SK-N-SH treated with all-trans-retinoic acid at 6 μM for 48 hours (cell line): ENCODE results near the gene GALNTL6.
"Not testable (repeated sequence)": the region's sequence is repeated elsewhere in the genome, so short reads cannot be mapped to it uniquely, and the experiment has no call there.

Experiments
- ATAC-seq: fragments of 200-7000 bp; cut with Tn5 transposase; 3 replicates; pipeline ENCODE4 v1.9.1; 2020; ENCODE audit warnings: mild to moderate bottlenecking, moderate library complexity
- ARNTL ChIP-seq: fragments of 450-650 bp; formaldehyde crosslinking; IDR thresholded peaks from 2 replicates; pipeline ENCODE4 v1.5.0; 2020; ENCODE audit warnings: low read depth, mild to moderate bottlenecking, moderate library complexity, borderline replicate concordance
- BACH2 ChIP-seq: fragments of 250-450 bp; sonication (Bioruptor Pico); IDR thresholded peaks from 2 replicates; pipeline ENCODE4 v1.9.0; 2021; ENCODE audit warnings: mild to moderate bottlenecking, borderline replicate concordance
- CSDC2 ChIP-seq: fragments of 250-450 bp; sonication (Bioruptor Pico); IDR thresholded peaks from 2 replicates; pipeline ENCODE4 v1.5.0; 2020; ENCODE audit warnings: mild to moderate bottlenecking, moderate library complexity
- ESRRG ChIP-seq: fragments of 250-450 bp; sonication (Bioruptor Pico); IDR thresholded peaks from 2 replicates; pipeline ENCODE4 v1.6.1; 2021; ENCODE audit warnings: mild to moderate bottlenecking
- OSR1 ChIP-seq: fragments of 250-450 bp; sonication (Bioruptor Pico); IDR thresholded peaks from 2 replicates; pipeline ENCODE4 v1.8.0; 2022; ENCODE audit warnings: moderate library complexity, mild to moderate bottlenecking, inconsistent platforms
- PPARA ChIP-seq: fragments of 250-450 bp; sonication (Bioruptor Pico); IDR thresholded peaks from 2 replicates; pipeline ENCODE4 v1.5.0; 2020; ENCODE audit warnings: mild to moderate bottlenecking, borderline replicate concordance
- RARB ChIP-seq: fragments of 250-450 bp; sonication (Bioruptor Pico); IDR thresholded peaks from 2 replicates; pipeline ENCODE4 v1.8.0; 2021; ENCODE audit warnings: mild to moderate bottlenecking, moderate library complexity
- SNAI2 ChIP-seq: fragments of 250-450 bp; sonication (Bioruptor Pico); IDR thresholded peaks from 2 replicates; pipeline ENCODE4 v1.5.0; 2020; ENCODE audit warnings: mild to moderate bottlenecking, moderate library complexity
- TCF4 ChIP-seq: fragments of 250-450 bp; sonication (Bioruptor Pico); IDR thresholded peaks from 2 replicates; pipeline ENCODE4 v1.8.0; 2021; ENCODE audit warnings: mild to moderate bottlenecking, moderate library complexity, borderline replicate concordance
- TOX ChIP-seq: fragments of 250-450 bp; sonication (Bioruptor Pico); IDR thresholded peaks from 2 replicates; pipeline ENCODE4 v1.8.0; 2021; ENCODE audit warnings: mild to moderate bottlenecking, moderate library complexity, borderline replicate concordance
- ZC3H10 ChIP-seq: fragments of 250-450 bp; sonication (Bioruptor Pico); IDR thresholded peaks from 2 replicates; pipeline ENCODE4 v1.5.1; 2021; ENCODE audit warnings: mild to moderate bottlenecking, moderate library complexity
- ZFP3 ChIP-seq: fragments of 250-450 bp; sonication (Bioruptor Pico); IDR thresholded peaks from 2 replicates; pipeline ENCODE4 v1.5.0; 2020; ENCODE audit warnings: mild to moderate bottlenecking, moderate library complexity
- ZFP30 ChIP-seq: fragments of 450-650 bp; formaldehyde crosslinking; IDR thresholded peaks from 2 replicates; pipeline ENCODE4 v1.5.0; 2022; ENCODE audit warnings: mild to moderate bottlenecking, moderate library complexity
- ZNF565 ChIP-seq: fragments of 450-650 bp; formaldehyde crosslinking; conservative IDR thresholded peaks from 2 replicates; pipeline ENCODE4 v1.5.0; 2020; ENCODE audit warnings: low read depth, mild to moderate bottlenecking, moderate library complexity
- ZNF70 ChIP-seq: fragments of 450-650 bp; formaldehyde crosslinking; IDR thresholded peaks from 2 replicates; pipeline ENCODE4 v1.5.0; 2020; ENCODE audit warnings: mild to moderate bottlenecking, moderate library complexity
- ZNF8 ChIP-seq: fragments of 450-650 bp; formaldehyde crosslinking; IDR thresholded peaks from 2 replicates; pipeline ENCODE4 v1.5.0; 2020; ENCODE audit warnings: mild to moderate bottlenecking, moderate library complexity
- TF ChIP-seq, protein P1 (sequence below): fragments of 250-450 bp; sonication (Bioruptor Pico); IDR thresholded peaks from 2 replicates; pipeline ENCODE4 v1.8.0; 2021; ENCODE audit warnings: low read depth, mild to moderate bottlenecking, moderate library complexity, borderline replicate concordance
- TF ChIP-seq, protein P2 (sequence below): fragments of 250-450 bp; sonication (Bioruptor Pico); IDR thresholded peaks from 2 replicates; pipeline ENCODE4 v1.5.1; 2020; ENCODE audit warnings: low read depth, mild to moderate bottlenecking, moderate library complexity
- TF ChIP-seq, protein P3 (sequence below): fragments of 250-450 bp; sonication (Bioruptor Pico); IDR thresholded peaks from 2 replicates; pipeline ENCODE4 v1.5.0; 2020; ENCODE audit warnings: mild to moderate bottlenecking, moderate library complexity
- TF ChIP-seq, protein P4 (sequence below): fragments of 250-450 bp; sonication (Bioruptor Pico); IDR thresholded peaks from 2 replicates; pipeline ENCODE4 v1.5.1; 2021; ENCODE audit warnings: mild to moderate bottlenecking, moderate library complexity

GALNTL6 gene

DNA sequence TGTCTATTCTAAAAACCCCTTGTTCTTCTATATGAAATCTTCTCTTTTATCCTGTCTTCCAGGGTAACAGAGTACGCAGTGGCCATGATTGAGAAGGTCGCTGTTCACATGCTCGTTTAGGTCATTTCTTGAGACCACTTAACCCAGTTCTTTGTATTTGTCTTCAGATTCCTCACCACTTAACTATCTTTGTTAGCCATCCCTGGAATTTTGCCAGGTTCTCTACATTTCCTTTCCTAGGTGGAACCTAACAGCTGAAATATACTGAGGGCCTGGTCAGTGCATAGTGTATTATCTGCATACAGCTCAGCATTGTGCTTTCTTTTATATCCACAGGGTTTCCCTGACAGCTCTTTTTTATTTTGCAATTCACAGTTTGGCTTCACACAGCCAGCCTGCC is 1206.5 kb downstream of the GALNTL6 start (continued):
- TF ChIP-seq, protein P1, sequence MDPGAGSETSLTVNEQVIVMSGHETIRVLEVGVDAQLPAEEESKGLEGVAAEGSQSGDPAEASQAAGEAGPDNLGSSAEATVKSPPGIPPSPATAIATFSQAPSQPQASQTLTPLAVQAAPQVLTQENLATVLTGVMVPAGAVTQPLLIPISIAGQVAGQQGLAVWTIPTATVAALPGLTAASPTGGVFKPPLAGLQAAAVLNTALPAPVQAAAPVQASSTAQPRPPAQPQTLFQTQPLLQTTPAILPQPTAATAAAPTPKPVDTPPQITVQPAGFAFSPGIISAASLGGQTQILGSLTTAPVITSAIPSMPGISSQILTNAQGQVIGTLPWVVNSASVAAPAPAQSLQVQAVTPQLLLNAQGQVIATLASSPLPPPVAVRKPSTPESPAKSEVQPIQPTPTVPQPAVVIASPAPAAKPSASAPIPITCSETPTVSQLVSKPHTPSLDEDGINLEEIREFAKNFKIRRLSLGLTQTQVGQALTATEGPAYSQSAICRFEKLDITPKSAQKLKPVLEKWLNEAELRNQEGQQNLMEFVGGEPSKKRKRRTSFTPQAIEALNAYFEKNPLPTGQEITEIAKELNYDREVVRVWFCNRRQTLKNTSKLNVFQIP (CRISPR knock-in tag): no peak
- TF ChIP-seq BACH2 (CRISPR knock-in tag): no peak
- TF ChIP-seq, protein P2, sequence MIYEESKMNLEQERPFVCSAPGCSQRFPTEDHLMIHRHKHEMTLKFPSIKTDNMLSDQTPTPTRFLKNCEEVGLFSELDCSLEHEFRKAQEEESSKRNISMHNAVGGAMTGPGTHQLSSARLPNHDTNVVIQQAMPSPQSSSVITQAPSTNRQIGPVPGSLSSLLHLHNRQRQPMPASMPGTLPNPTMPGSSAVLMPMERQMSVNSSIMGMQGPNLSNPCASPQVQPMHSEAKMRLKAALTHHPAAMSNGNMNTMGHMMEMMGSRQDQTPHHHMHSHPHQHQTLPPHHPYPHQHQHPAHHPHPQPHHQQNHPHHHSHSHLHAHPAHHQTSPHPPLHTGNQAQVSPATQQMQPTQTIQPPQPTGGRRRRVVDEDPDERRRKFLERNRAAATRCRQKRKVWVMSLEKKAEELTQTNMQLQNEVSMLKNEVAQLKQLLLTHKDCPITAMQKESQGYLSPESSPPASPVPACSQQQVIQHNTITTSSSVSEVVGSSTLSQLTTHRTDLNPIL (CRISPR knock-in tag): no peak
- TF ChIP-seq ZFP30 (CRISPR knock-in tag): no peak
- TF ChIP-seq ZNF70 (CRISPR knock-in tag): no peak
- no peak for TF ChIP-seq ZC3H10
- TF ChIP-seq ZNF8: no peak
- no peak for TF ChIP-seq OSR1

DNA sequence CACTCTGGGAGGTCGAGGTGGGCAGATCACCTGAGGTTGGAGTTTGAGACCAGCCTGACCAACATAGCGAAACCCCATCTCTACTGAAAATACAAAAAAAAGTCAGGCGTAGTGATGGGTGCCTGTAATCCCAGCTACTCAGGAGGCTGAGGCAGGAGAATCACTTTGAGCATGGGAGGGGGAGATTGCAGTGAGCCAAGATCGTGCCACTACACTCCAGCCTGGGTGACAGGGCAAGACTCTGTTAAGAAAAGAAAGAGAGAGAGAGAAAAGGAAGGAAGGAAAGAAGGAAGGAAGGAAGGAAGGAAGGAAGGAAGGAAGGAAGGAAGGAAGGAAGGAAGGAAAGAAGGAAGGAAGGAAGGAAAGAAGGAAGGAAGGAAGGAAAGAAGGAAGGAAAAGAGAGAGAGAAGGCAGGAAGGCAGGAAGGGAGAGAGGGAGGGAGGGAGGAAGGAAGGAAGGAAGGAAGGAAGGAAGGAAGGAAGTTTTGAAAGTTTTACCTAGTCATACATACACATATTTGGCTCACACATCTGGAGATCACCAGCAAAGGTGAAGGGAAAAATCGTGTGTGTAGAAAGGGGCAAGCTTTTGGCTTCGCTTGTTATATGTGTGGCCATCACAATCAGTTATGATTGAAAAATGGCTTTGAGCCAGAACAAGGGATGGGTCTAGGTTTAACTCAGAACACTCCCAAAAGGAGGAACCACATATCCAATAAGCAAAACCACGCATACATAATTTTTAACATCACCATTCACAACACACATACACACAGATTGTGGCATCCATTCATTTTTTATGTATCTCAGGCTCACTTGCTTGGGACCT is 1208.8 kb downstream of the GALNTL6 start:
- not testable (repeated sequence) for ATAC-seq

DNA sequence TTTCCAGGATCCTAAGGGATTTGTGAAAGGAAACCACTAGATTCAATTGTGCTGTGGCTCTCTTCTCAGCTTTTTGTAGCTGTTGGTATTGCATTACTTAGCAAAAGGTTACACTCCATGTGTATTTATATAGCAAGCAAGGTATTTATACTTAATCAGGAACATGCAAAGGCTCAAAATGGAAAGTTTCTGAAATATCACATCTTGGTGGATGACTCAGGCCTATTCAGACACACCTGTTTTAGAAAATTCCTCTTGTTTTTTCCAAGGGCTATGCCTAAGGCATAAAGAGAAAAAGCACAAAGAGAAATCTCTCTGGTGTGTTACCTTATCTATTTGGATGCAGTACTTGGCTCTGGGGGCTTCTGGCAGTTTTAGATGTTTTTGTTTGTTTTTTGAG is 1211.0 kb downstream of the GALNTL6 start:
- ATAC-seq: no peak
- TF ChIP-seq, protein P3, sequence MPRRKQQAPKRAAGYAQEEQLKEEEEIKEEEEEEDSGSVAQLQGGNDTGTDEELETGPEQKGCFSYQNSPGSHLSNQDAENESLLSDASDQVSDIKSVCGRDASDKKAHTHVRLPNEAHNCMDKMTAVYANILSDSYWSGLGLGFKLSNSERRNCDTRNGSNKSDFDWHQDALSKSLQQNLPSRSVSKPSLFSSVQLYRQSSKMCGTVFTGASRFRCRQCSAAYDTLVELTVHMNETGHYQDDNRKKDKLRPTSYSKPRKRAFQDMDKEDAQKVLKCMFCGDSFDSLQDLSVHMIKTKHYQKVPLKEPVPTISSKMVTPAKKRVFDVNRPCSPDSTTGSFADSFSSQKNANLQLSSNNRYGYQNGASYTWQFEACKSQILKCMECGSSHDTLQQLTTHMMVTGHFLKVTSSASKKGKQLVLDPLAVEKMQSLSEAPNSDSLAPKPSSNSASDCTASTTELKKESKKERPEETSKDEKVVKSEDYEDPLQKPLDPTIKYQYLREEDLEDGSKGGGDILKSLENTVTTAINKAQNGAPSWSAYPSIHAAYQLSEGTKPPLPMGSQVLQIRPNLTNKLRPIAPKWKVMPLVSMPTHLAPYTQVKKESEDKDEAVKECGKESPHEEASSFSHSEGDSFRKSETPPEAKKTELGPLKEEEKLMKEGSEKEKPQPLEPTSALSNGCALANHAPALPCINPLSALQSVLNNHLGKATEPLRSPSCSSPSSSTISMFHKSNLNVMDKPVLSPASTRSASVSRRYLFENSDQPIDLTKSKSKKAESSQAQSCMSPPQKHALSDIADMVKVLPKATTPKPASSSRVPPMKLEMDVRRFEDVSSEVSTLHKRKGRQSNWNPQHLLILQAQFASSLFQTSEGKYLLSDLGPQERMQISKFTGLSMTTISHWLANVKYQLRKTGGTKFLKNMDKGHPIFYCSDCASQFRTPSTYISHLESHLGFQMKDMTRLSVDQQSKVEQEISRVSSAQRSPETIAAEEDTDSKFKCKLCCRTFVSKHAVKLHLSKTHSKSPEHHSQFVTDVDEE: no peak
- TF ChIP-seq ZNF8 (no peak), RARB (CRISPR knock-in tag) (no peak), PPARA (CRISPR knock-in tag) (no peak), ZC3H10 (no peak), ESRRG (CRISPR knock-in tag) (no peak), CSDC2 (CRISPR knock-in tag) (no peak), ZFP3 (no peak), ZFP30 (CRISPR knock-in tag) (no peak), ARNTL (no peak), TCF4 (CRISPR knock-in tag) (no peak), ZNF70 (CRISPR knock-in tag) (no peak)

DNA sequence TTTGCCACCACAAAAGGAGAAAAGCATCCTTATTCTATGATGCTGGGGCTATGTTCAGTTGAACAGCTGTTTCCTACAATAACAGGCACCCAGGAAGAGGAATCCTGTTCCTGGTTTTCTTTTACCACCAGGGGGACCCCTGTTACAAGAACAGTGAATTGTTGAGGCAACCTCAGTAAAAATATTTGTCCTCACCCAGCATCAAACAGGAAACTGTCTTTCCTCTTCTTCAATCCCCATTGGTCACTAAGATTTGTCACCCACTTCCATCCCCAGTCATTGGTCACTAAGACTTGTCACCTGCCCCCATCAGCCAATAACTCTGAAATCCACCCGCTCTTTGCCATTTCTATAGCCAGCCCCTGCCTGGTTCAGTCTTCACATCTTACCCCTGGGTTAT is 1211.9 kb downstream of the GALNTL6 start:
- ATAC-seq: peak; percentile 94
- TF ChIP-seq ZC3H10 (no peak), TOX (no peak), RARB (CRISPR knock-in tag) (no peak), PPARA (CRISPR knock-in tag) (no peak), OSR1 (no peak), ARNTL (no peak), ZNF565 (CRISPR knock-in tag) (no peak), ZNF8 (no peak), ZFP3 (no peak), SNAI2 (CRISPR knock-in tag) (no peak)
- TF ChIP-seq, protein P3: no peak
- TF ChIP-seq, protein P1 (CRISPR knock-in tag): no peak
- TF ChIP-seq, protein P4, sequence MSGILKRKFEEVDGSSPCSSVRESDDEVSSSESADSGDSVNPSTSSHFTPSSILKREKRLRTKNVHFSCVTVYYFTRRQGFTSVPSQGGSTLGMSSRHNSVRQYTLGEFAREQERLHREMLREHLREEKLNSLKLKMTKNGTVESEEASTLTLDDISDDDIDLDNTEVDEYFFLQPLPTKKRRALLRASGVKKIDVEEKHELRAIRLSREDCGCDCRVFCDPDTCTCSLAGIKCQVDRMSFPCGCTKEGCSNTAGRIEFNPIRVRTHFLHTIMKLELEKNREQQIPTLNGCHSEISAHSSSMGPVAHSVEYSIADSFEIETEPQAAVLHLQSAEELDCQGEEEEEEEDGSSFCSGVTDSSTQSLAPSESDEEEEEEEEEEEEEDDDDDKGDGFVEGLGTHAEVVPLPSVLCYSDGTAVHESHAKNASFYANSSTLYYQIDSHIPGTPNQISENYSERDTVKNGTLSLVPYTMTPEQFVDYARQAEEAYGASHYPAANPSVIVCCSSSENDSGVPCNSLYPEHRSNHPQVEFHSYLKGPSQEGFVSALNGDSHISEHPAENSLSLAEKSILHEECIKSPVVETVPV: no peak
